ENCODE measurements around the gene PHF12. TPM values are rescaled to one million over a fixed set of nuclear protein-coding genes. Genes with fewer than 3 reads are reported as not detected.

Gene PHF12
- total and polyA plus RNA-seq, 2 of the 13 experiments (the other 11 are each of a cell fraction or from before 2014, with no cell fraction given) = 9.8 to 17.1 TPM

DNA sequence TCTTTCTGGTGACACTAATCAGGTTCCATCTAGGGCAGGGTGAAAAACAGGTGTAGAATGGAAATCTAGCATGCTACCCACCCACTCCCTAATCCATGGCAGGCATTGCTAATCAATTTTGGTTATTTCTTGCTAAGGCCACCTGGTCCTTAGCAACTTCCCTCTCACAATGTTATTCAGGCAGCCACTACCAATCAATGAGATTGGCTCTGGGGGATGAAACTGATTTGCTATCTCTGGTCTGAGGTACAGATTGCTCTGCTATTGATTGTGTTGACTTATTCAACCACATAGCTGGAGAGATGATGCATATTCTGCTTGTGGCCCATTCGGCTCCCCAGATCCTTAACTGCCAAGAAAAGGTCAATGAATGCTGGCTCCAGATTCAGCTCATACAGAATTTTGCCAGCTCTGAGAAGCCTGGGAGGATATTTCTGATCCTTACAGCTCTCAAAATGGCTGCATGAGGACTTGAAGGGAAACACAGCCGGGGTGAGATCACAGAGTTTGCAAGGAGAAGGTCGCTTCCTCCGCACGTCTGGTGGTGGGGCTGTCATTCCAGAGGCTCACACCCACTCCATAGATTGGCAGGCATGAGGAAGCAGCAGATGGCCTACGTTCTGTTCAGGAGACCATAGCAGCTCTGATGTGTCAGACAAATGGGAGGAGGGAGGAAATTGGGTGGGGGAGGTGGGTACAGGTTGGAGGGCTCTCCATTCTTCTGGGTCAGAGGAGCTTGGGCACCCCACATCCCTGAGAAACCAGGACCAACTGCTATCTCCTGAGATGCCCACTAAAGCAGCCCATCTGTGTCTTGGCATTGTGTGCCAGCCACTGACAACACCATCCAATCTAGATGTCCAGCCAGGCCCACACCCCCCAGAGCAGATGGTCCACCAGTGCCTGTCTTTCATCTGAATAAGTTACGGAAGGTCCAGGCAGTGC is 32.2 kb upstream of the PHF12 start:
- H3K4me2 ChIP-seq (ENCODE audit: low read depth, low read length) = no peak overlapping the region
- H3K27ac ChIP-seq (ENCODE audit: extremely low read length, insufficient read depth, low read length) = no peak overlapping the region
- no peaks in the 10 kb centered on the region for H3K36me3 ChIP-seq (replicated peaks in 1 of 2; ENCODE audit: control insufficient read depth in 1 of 2, insufficient read depth in 2 of 2, low read length in 2 of 2)
- BruUV-seq (replicated peaks) = no TSS peak
- H2AFZ ChIP-seq (ENCODE audit: low read length) = no peak overlapping the region
- CTCF ChIA-PET (ENCODE audit: low intra/inter-chr PET ratio, low total read pairs) = no interaction called here
- H3K4me1 ChIP-seq (ENCODE audit: insufficient read depth, low read length) = peaks cover 28% of the 10 kb centered on the region
- FAIRE-seq (no peak), DNase-seq (ENCODE audit: low spot score) (no peak), ATAC-seq (no peak)
- in situ Hi-C loops (cut with HindIII; ENCODE audit: extremely low pct_ligation_motif_present, low pct_unique_long_range_greater_than_20kb) (no loop called here), intact Hi-C loops (cut with micrococcal nuclease; ENCODE audit: unreplicated experiment) (no loop called here)
- WGBS (ENCODE audit: low lambda C conversion rate) = 11% methylated on average over 6 of the region's 7 CpGs
- no peaks in the 10 kb centered on the region for H3K79me2 ChIP-seq (ENCODE audit: insufficient read depth, low read length)
- POLR2A ChIA-PET = no interaction called here
- no peaks in the 10 kb centered on the region for H3K9me3 ChIP-seq (ENCODE audit: low read length)
- no peak overlapping the region for H3K9ac ChIP-seq (ENCODE audit: insufficient read depth, low read depth, low read length)
- H3K4me3 ChIP-seq (replicated peaks in 1 of 3; ENCODE audit: insufficient read depth in 1 of 3, low read depth in 2 of 3, low read length in 3 of 3) = no peak overlapping the region
- no peaks in the 10 kb centered on the region for H4K20me1 ChIP-seq (ENCODE audit: insufficient read depth, low read length)
- H3K27me3 ChIP-seq (ENCODE audit: control insufficient read depth in 1 of 2, insufficient read depth in 2 of 2, low read length in 2 of 2) = peaks cover 8 to 88% of the 10 kb centered on the region in 2 experiments; a peak in 3 of 5 replicates
- TF ChIP-seq ZNF557 (CRISPR knock-in tag; IDR thresholded peaks at IDR 0.05) = no peak
- no peak for TF ChIP-seq KLF9 (CRISPR knock-in tag; IDR thresholded peaks at IDR 0.05; ENCODE audit: low read depth)
- TF ChIP-seq, protein P1, sequence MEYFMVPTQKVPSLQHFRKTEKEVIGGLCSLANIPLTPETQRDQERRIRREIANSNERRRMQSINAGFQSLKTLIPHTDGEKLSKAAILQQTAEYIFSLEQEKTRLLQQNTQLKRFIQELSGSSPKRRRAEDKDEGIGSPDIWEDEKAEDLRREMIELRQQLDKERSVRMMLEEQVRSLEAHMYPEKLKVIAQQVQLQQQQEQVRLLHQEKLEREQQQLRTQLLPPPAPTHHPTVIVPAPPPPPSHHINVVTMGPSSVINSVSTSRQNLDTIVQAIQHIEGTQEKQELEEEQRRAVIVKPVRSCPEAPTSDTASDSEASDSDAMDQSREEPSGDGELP (IDR thresholded peaks at IDR 0.05; ENCODE audit: borderline replicate concordance, low read depth) = no peak
- TF ChIP-seq, protein P2, sequence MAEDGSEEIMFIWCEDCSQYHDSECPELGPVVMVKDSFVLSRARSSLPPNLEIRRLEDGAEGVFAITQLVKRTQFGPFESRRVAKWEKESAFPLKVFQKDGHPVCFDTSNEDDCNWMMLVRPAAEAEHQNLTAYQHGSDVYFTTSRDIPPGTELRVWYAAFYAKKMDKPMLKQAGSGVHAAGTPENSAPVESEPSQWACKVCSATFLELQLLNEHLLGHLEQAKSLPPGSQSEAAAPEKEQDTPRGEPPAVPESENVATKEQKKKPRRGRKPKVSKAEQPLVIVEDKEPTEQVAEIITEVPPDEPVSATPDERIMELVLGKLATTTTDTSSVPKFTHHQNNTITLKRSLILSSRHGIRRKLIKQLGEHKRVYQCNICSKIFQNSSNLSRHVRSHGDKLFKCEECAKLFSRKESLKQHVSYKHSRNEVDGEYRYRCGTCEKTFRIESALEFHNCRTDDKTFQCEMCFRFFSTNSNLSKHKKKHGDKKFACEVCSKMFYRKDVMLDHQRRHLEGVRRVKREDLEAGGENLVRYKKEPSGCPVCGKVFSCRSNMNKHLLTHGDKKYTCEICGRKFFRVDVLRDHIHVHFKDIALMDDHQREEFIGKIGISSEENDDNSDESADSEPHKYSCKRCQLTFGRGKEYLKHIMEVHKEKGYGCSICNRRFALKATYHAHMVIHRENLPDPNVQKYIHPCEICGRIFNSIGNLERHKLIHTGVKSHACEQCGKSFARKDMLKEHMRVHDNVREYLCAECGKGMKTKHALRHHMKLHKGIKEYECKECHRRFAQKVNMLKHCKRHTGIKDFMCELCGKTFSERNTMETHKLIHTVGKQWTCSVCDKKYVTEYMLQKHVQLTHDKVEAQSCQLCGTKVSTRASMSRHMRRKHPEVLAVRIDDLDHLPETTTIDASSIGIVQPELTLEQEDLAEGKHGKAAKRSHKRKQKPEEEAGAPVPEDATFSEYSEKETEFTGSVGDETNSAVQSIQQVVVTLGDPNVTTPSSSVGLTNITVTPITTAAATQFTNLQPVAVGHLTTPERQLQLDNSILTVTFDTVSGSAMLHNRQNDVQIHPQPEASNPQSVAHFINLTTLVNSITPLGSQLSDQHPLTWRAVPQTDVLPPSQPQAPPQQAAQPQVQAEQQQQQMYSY (CRISPR knock-in tag; IDR thresholded peaks at IDR 0.05) = no peak
- TF ChIP-seq HDAC6 (IDR thresholded peaks at IDR 0.05; ENCODE audit: low read depth, low read length) = no peak
